GM12878 (cell line): Measurements from ENCODE around the gene LGI2.

ENCODE experiments used
- EP300 ChIP-seq, 2 experiments: fragments of 150-350 bp in 1 of 2; IDR thresholded peaks; 2 replicates each; pipeline ENCODE4 v1.6.1; 2011 to 2012; ENCODE audit warnings: low read depth in 2 of 2, low read length in 2 of 2, borderline replicate concordance in 1 of 2, improper control_type of control experiment in 1 of 2, inconsistent platforms in 1 of 2; ENCODE audit not compliant: control insufficient read depth in 1 of 2
- REST ChIP-seq: IDR thresholded peaks from 2 replicates; pipeline ENCODE4 v1.6.1; 2012; ENCODE audit warnings: mild to moderate bottlenecking, low read depth, low read length

- TF ChIP-seq EP300 (IDR thresholded peaks at IDR 0.05; ENCODE audit: borderline replicate concordance in 1 of 2, control insufficient read depth in 1 of 2, low read depth in 2 of 2, low read length in 2 of 2): no peak
- no peak for TF ChIP-seq REST
These were observed 15.7 kb downstream of the LGI2 start for GRCh38 chr4:25015012-25015411.
